ENCODE measurements around the gene GID8. TPM values are rescaled to one million over a fixed set of nuclear protein-coding genes. Genes with fewer than 3 reads are reported as not detected.

Gene GID8
- polyA plus RNA-seq, 1 of the 3 experiments (the other 2 are of a cell fraction): 18.1 TPM

DNA sequence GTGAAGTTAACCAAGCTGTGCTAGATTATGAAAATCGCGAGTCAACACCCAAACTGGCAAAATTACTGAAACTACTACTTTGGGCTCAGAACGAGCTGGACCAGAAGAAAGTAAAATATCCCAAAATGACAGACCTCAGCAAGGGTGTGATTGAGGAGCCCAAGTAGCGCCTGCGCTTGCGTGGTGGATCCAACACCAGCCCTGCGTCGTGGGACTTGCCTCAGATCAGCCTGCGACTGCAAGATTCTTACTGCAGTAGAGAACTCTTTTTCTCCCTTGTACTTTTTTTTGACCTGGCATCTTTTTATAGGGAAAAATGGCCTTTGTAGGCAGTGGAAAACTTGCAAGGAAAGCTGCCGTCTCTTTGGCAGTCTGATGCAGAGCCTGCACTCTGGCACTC lies 6.8 kb downstream of the GID8 start (continued):
- TF ChIP-seq, protein P1, sequence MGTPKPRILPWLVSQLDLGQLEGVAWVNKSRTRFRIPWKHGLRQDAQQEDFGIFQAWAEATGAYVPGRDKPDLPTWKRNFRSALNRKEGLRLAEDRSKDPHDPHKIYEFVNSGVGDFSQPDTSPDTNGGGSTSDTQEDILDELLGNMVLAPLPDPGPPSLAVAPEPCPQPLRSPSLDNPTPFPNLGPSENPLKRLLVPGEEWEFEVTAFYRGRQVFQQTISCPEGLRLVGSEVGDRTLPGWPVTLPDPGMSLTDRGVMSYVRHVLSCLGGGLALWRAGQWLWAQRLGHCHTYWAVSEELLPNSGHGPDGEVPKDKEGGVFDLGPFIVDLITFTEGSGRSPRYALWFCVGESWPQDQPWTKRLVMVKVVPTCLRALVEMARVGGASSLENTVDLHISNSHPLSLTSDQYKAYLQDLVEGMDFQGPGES (IDR thresholded peaks at IDR 0.05; ENCODE audit: low read depth, low read length): no peak

DNA sequence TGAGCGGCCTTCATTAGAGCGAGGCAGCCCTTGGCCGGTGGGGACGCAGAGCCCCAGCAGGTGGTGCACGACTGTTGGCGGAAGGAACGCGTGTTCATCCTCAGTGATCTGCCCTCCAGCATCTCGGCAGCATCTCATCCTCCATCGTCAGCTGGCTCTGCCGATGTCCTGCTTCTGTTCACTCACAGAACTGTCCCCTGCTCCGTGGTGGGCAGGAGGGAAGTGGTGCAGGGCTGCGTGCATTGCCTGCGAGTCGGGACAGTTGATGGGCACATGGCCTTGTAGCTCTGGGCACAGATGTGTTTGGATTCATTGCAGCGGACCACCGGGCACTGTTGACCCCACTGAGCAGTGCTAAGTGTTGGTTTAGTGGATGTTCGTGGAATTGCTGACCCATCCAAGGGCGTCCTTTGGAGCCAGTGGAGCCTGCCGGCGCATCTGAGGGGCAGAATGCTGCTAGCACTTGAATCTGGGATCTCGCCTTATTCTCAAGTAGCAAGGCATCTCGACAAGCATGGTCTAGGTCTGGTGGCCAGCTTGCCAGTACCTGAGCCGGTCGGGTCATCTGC lies 7.9 kb downstream of the GID8 start:
- H3K9me2 ChIP-seq: no peaks in the 10 kb centered on the region
- H3K4me1 ChIP-seq (ENCODE audit: control insufficient read depth in 1 of 2, insufficient read depth in 2 of 2, low read depth in 1 of 2, low read length in 1 of 2): peaks cover 0 to 16% of the 10 kb centered on the region in 2 experiments; a peak in 2 of 4 replicates
- H3K9ac ChIP-seq: no peak overlapping the region
- 94% methylated on average over 15 of the region's 25 CpGs for WGBS (ENCODE audit: low lambda C conversion rate)
- H3K79me2 ChIP-seq (ENCODE audit: insufficient read depth): peaks cover 34% of the 10 kb centered on the region
- H2AFZ ChIP-seq (ENCODE audit: low read depth): no peak overlapping the region
- ChIA-PET CTCF (interaction anchor here (1.2 to 1.7 kb wide), 4 partner anchors 7 to 63 kb away, joined by 4 to 5 read pairs (median 4); no protein-coding TSS in a partner anchor), POLR2A (interaction anchor here (1.2 kb wide), 1 partner anchor 8 kb away, joined by 3 read pairs; the partner anchor contains the start of gene GID8)
- H3K27ac ChIP-seq (ENCODE audit: low read depth in 2 of 2, low read length in 1 of 2): no peak overlapping the region
- DNase-seq: no peak
- TF ChIP-seq SIN3A (IDR thresholded peaks at IDR 0.05; ENCODE audit: borderline replicate concordance, low read depth, low read length): no peak
- no peak for TF ChIP-seq GABPA (IDR thresholded peaks at IDR 0.05; ENCODE audit: low read depth)
- TF ChIP-seq TCF12 (IDR thresholded peaks at IDR 0.05): no peak
- TF ChIP-seq FOXJ3 (CRISPR knock-in tag; IDR thresholded peaks at IDR 0.05): no peak
- TF ChIP-seq TEAD4 (IDR thresholded peaks at IDR 0.05; ENCODE audit: borderline replicate concordance, insufficient read depth): no peak
- TF ChIP-seq, protein P2, sequence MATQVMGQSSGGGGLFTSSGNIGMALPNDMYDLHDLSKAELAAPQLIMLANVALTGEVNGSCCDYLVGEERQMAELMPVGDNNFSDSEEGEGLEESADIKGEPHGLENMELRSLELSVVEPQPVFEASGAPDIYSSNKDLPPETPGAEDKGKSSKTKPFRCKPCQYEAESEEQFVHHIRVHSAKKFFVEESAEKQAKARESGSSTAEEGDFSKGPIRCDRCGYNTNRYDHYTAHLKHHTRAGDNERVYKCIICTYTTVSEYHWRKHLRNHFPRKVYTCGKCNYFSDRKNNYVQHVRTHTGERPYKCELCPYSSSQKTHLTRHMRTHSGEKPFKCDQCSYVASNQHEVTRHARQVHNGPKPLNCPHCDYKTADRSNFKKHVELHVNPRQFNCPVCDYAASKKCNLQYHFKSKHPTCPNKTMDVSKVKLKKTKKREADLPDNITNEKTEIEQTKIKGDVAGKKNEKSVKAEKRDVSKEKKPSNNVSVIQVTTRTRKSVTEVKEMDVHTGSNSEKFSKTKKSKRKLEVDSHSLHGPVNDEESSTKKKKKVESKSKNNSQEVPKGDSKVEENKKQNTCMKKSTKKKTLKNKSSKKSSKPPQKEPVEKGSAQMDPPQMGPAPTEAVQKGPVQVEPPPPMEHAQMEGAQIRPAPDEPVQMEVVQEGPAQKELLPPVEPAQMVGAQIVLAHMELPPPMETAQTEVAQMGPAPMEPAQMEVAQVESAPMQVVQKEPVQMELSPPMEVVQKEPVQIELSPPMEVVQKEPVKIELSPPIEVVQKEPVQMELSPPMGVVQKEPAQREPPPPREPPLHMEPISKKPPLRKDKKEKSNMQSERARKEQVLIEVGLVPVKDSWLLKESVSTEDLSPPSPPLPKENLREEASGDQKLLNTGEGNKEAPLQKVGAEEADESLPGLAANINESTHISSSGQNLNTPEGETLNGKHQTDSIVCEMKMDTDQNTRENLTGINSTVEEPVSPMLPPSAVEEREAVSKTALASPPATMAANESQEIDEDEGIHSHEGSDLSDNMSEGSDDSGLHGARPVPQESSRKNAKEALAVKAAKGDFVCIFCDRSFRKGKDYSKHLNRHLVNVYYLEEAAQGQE (IDR thresholded peaks at IDR 0.05; ENCODE audit: low read depth, low read length): no peak
- no peak for TF ChIP-seq EP300 (IDR thresholded peaks at IDR 0.05; ENCODE audit: borderline replicate concordance in 1 of 2, low read depth in 1 of 2, low read length in 1 of 2)
- TF ChIP-seq RCOR1 (IDR thresholded peaks at IDR 0.05; ENCODE audit: low read length): no peak
- TF ChIP-seq, protein P3, sequence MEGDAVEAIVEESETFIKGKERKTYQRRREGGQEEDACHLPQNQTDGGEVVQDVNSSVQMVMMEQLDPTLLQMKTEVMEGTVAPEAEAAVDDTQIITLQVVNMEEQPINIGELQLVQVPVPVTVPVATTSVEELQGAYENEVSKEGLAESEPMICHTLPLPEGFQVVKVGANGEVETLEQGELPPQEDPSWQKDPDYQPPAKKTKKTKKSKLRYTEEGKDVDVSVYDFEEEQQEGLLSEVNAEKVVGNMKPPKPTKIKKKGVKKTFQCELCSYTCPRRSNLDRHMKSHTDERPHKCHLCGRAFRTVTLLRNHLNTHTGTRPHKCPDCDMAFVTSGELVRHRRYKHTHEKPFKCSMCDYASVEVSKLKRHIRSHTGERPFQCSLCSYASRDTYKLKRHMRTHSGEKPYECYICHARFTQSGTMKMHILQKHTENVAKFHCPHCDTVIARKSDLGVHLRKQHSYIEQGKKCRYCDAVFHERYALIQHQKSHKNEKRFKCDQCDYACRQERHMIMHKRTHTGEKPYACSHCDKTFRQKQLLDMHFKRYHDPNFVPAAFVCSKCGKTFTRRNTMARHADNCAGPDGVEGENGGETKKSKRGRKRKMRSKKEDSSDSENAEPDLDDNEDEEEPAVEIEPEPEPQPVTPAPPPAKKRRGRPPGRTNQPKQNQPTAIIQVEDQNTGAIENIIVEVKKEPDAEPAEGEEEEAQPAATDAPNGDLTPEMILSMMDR (IDR thresholded peaks at IDR 0.05): no peak
- TF ChIP-seq POLR2AphosphoS5 (IDR thresholded peaks at IDR 0.05; ENCODE audit: low read depth, low read length): no peak
- TF ChIP-seq RXRA (IDR thresholded peaks at IDR 0.05; ENCODE audit: borderline replicate concordance, low read depth): no peak
- TF ChIP-seq FOSL2 (IDR thresholded peaks at IDR 0.05; ENCODE audit: borderline replicate concordance, low read depth): no peak
- TF ChIP-seq, protein P4, sequence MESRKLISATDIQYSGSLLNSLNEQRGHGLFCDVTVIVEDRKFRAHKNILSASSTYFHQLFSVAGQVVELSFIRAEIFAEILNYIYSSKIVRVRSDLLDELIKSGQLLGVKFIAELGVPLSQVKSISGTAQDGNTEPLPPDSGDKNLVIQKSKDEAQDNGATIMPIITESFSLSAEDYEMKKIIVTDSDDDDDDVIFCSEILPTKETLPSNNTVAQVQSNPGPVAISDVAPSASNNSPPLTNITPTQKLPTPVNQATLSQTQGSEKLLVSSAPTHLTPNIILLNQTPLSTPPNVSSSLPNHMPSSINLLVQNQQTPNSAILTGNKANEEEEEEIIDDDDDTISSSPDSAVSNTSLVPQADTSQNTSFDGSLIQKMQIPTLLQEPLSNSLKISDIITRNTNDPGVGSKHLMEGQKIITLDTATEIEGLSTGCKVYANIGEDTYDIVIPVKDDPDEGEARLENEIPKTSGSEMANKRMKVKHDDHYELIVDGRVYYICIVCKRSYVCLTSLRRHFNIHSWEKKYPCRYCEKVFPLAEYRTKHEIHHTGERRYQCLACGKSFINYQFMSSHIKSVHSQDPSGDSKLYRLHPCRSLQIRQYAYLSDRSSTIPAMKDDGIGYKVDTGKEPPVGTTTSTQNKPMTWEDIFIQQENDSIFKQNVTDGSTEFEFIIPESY (IDR thresholded peaks at IDR 0.05; ENCODE audit: borderline replicate concordance, low read depth): no peak
- no peak for TF ChIP-seq RAD21 (IDR thresholded peaks at IDR 0.05; ENCODE audit: low read length)
- TF ChIP-seq, protein P5, sequence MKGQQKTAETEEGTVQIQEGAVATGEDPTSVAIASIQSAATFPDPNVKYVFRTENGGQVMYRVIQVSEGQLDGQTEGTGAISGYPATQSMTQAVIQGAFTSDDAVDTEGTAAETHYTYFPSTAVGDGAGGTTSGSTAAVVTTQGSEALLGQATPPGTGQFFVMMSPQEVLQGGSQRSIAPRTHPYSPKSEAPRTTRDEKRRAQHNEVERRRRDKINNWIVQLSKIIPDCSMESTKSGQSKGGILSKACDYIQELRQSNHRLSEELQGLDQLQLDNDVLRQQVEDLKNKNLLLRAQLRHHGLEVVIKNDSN (IDR thresholded peaks at IDR 0.05; ENCODE audit: borderline replicate concordance, low read depth): no peak
- TF ChIP-seq ELF1 (IDR thresholded peaks at IDR 0.05): no peak
- TF ChIP-seq YY1 (IDR thresholded peaks at IDR 0.05; ENCODE audit: low read depth): no peak
- TF ChIP-seq, protein P6, sequence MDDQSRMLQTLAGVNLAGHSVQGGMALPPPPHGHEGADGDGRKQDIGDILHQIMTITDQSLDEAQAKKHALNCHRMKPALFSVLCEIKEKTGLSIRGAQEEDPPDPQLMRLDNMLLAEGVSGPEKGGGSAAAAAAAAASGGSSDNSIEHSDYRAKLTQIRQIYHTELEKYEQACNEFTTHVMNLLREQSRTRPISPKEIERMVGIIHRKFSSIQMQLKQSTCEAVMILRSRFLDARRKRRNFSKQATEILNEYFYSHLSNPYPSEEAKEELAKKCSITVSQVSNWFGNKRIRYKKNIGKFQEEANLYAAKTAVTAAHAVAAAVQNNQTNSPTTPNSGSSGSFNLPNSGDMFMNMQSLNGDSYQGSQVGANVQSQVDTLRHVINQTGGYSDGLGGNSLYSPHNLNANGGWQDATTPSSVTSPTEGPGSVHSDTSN (IDR thresholded peaks at IDR 0.05): no peak
- no peak for TF ChIP-seq NFIC (IDR thresholded peaks at IDR 0.05; ENCODE audit: borderline replicate concordance)
- peaks cover 16% of the 10 kb centered on the region for H4K20me1 ChIP-seq (ENCODE audit: insufficient read depth)
- peaks cover 56 to 74% of the 10 kb centered on the region in 2 experiments for H3K36me3 ChIP-seq (replicated peaks in 1 of 2; ENCODE audit: control insufficient read depth in 1 of 2, insufficient read depth in 2 of 2, low read length in 1 of 2)
- H3F3A ChIP-seq (replicated peaks; ENCODE audit: insufficient read depth): no peaks in the 10 kb centered on the region
- H3K4me3 ChIP-seq (ENCODE audit: low read depth in 2 of 2, low read length in 1 of 2): no peak overlapping the region
- H3K27me3 ChIP-seq (ENCODE audit: insufficient read depth): no peaks in the 10 kb centered on the region
- H3K9me3 ChIP-seq: no peaks in the 10 kb centered on the region
- no peak overlapping the region for H3K4me2 ChIP-seq

Data from SK-N-SH (cell line).